ENCODE measurements around the gene NACC2. TPM values are rescaled to one million over a fixed set of nuclear protein-coding genes. Genes with fewer than 3 reads are reported as not detected.

Gene NACC2
- total and polyA plus RNA-seq, 9 of the 15 experiments (the other 6 are each of a cell fraction or from before 2014, with no cell fraction given): 0.70 to 25.1 (median 5.6) TPM

DNA sequence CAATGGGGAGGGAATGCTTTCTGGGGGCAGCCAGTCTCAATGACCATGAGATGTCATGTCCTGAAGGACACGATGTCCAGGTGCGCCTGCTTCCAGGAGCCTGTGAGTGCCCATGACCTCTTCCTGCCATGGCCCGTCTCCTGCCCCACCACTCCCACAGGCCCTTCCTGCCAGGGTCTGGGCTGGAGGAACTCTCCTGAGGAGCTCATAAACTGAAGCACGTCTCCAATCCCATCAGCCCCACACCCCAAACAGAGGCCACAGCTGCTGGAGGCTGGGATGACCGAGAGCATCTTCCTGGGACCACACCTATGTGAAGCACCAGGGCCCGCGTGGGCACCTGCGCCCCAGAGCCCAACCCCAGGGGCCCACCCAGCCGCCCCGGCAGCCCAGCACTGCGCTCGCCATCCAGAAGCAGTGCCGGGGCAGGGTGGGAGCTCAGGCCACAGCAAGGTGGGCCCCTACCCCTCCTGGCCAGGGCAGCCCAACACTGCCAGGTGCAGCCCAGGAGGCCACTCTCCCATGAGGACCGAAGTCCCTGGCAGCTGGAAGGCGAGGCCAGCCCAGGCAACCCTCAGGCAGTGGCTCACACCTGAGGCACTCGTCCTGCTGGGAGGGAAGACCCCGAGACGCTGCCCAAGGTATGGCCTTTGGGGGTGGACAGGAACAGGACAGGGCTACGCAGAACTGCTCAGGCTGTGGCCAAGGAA lies 80.0 kb downstream of the NACC2 start (continued):
- TF ChIP-seq CREB1 (IDR thresholded peaks at IDR 0.05) (no peak), CREB1 (CRISPR knock-in tag; IDR thresholded peaks at IDR 0.05) (no peak), JUND (IDR thresholded peaks at IDR 0.05; ENCODE audit: borderline replicate concordance, low read depth, low read length) (no peak), JUND (tag; IDR thresholded peaks at IDR 0.05; ENCODE audit: borderline replicate concordance, low read depth, low read length) (no peak), KDM1A (IDR thresholded peaks at IDR 0.05) (no peak), ZNF551 (CRISPR knock-in tag; IDR thresholded peaks at IDR 0.05) (no peak)
- TF ChIP-seq, protein P1, sequence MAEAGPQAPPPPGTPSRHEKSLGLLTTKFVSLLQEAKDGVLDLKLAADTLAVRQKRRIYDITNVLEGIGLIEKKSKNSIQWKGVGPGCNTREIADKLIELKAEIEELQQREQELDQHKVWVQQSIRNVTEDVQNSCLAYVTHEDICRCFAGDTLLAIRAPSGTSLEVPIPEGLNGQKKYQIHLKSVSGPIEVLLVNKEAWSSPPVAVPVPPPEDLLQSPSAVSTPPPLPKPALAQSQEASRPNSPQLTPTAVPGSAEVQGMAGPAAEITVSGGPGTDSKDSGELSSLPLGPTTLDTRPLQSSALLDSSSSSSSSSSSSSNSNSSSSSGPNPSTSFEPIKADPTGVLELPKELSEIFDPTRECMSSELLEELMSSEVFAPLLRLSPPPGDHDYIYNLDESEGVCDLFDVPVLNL (CRISPR knock-in tag; IDR thresholded peaks at IDR 0.05; ENCODE audit: low read depth): no peak

DNA sequence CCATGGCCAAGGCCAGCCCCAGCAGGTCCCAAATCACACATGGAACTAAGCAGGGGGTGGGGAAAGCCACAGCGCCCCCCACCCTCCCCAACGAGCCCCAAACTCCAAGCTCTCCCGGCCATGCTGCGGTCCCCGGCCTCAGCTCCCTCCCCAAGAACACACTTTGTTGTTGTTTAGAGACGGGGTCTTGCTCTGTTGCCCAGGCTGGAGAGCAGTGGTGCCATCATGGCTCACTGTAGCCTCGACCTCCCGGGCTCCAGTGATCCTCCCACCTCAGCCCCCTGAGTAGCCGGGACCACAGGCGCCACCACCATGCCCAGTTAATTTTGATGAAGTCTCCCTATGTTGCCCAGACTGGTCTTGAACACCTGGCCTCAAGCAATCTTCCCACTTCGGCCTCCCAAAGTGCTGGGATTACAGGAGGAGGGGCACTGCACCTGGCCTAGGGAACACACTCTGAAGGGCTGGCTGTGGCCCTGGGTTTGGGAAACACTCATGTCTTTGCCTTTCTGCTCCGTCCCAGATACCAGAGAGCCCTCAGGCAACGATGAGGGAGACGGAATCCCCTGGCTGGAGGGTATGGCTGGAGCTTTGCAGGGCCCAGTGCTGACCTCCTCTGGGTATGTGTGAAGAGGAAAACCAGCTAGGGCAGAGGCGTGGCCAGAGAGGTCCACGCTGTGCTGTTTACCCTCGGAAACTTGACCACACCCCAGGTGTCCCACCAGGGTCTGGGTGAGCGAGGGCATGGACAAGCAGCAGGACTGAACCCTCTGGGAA lies 80.8 kb downstream of the NACC2 start:
- H3K79me2 ChIP-seq (ENCODE audit: control insufficient read depth, insufficient read depth, low read length): peaks cover 10% of the 10 kb centered on the region; the same call in 2 of the 3 replicates
- H3K36me3 ChIP-seq (ENCODE audit: control insufficient read depth, insufficient read depth, low read length): peaks cover 53% of the 10 kb centered on the region; the same call in 1 of the 3 replicates
- no peak overlapping the region for H2AFZ ChIP-seq (ENCODE audit: low read depth, low read length)
- H3K4me1 ChIP-seq (replicated peaks in 1 of 2; ENCODE audit: control insufficient read depth in 2 of 2, insufficient read depth in 2 of 2, low read length in 2 of 2): peaks cover 0 to 70% of the 10 kb centered on the region in 2 experiments; a peak in 2 of 5 replicates
- H3K9me1 ChIP-seq (ENCODE audit: control insufficient read depth, insufficient read depth, low read length): peaks cover 8% of the 10 kb centered on the region
- no TSS peak for BruUV-seq (replicated peaks)
- FAIRE-seq: no peak
- H3K4me3 ChIP-seq: no peak overlapping the region
- in situ Hi-C loops (cut with MboI) (no loop called here), intact Hi-C loops (cut with micrococcal nuclease) (no loop called here)
- CTCF ChIA-PET (ENCODE audit: low intra/inter-chr PET ratio): no interaction called here
- H3K27ac ChIP-seq (ENCODE audit: extremely low read depth, low read depth, low read length): no peak overlapping the region
- no peaks in the 10 kb centered on the region for H4K20me1 ChIP-seq (replicated peaks; ENCODE audit: control insufficient read depth, insufficient read depth, low read length)
- DNase-seq (ENCODE audit: extremely low read depth in 1 of 4, low spot score in 3 of 4): no peak
- H3K9ac ChIP-seq (ENCODE audit: insufficient read depth in 1 of 2, low read depth in 2 of 2, low read length in 2 of 2): peak overlapping the region in 1 of 2 experiments; percentile 7; a peak in 1 of 4 replicates
- POLR2A ChIA-PET: no interaction called here
- no peaks in the 10 kb centered on the region for H3K27me3 ChIP-seq (ENCODE audit: control insufficient read depth in 2 of 2, insufficient read depth in 2 of 2, low read length in 2 of 2)
- ATAC-seq: no peak
- no peaks in the 10 kb centered on the region for H3K9me3 ChIP-seq (replicated peaks; ENCODE audit: control insufficient read depth, insufficient read depth, low read depth, low read length)
- WGBS (ENCODE audit: insufficient coverage, low coverage, missing lambda C conversion rate): 83% methylated on average over 16 of the region's 18 CpGs
- H3K4me2 ChIP-seq (ENCODE audit: insufficient read depth, low read length): no peak overlapping the region
- TF ChIP-seq CEBPB (tag; IDR thresholded peaks at IDR 0.05) (no peak), TCF3 (CRISPR knock-in tag; IDR thresholded peaks at IDR 0.05) (no peak), NR4A1 (CRISPR knock-in tag; IDR thresholded peaks at IDR 0.05) (no peak), NR4A1 (tag; IDR thresholded peaks at IDR 0.05) (no peak), BCOR (IDR thresholded peaks at IDR 0.05) (no peak), CHCHD3 (CRISPR knock-in tag; IDR thresholded peaks at IDR 0.05) (no peak), ZNF133 (CRISPR knock-in tag; IDR thresholded peaks at IDR 0.05) (no peak), MTA2 (IDR thresholded peaks at IDR 0.05; ENCODE audit: low read depth) (no peak), EZH2 (IDR thresholded peaks at IDR 0.05; ENCODE audit: borderline replicate concordance, low read depth, low read length) (no peak)
- TF ChIP-seq, protein P2, sequence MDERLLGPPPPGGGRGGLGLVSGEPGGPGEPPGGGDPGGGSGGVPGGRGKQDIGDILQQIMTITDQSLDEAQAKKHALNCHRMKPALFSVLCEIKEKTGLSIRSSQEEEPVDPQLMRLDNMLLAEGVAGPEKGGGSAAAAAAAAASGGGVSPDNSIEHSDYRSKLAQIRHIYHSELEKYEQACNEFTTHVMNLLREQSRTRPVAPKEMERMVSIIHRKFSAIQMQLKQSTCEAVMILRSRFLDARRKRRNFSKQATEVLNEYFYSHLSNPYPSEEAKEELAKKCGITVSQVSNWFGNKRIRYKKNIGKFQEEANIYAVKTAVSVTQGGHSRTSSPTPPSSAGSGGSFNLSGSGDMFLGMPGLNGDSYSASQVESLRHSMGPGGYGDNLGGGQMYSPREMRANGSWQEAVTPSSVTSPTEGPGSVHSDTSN (CRISPR knock-in tag; IDR thresholded peaks at IDR 0.05; ENCODE audit: low read depth): no peak
- TF ChIP-seq, protein P2 (tag; conservative IDR thresholded peaks at IDR 0.05; ENCODE audit: low read depth): no peak

Data from K562 (cell line).